Esophagus squamous epithelium (tissue), 5 donors: ENCODE results near the gene CTNNA2. TPM values are rescaled to one million over a fixed set of nuclear protein-coding genes. Genes with fewer than 3 reads are reported as not detected.
"Not testable (repeated sequence)": the region's sequence is repeated elsewhere in the genome, so short reads cannot be mapped to it uniquely, and the experiment has no call there.

ENCODE experiments used
- DNase-seq: peaks from one replicate; lab custom pipeline; 2025; lab: John Stamatoyannopoulos, UW
- H3K27ac ChIP-seq, 4 donors: fragments of 200-600 bp; sonication (generic); one replicate each; pipeline ENCODE4 v1.5.1; 2016 to 2019; ENCODE audit warnings: mild to moderate bottlenecking in 1 of 4
- H3K27me3 ChIP-seq, 4 donors: fragments of 200-600 bp; sonication (generic); 1 replicate in 3 of 4; 2 replicates in 1 of 4; pipeline versions ENCODE4 v1.5.1 to v1.6.0; 2017 to 2021; ENCODE audit warnings: antibody characterized with exemption in 1 of 4
- H3K36me3 ChIP-seq, 3 donors: fragments of 200-600 bp; sonication (generic); one replicate each; pipeline ENCODE4 v1.5.1; 2016 to 2019
- H3K4me1 ChIP-seq, 3 donors: fragments of 200-600 bp; sonication (generic); one replicate each; pipeline ENCODE4 v1.5.1; 2017 to 2019
- H3K4me3 ChIP-seq, 4 donors: fragments of 200-600 bp; sonication (generic); 1 replicate in 3 of 4; 2 replicates in 1 of 4; pipeline ENCODE4 v1.5.1; 2016 to 2019; ENCODE audit warnings: mild to moderate bottlenecking in 2 of 4, moderate library complexity in 1 of 4
- H3K9me3 ChIP-seq, 3 donors: fragments of 200-600 bp; sonication (generic); one replicate each; pipeline ENCODE4 v1.5.1; 2016 to 2019
- POLR2A ChIP-seq, 4 donors: fragments of 450-650 bp; IDR thresholded peaks; one replicate each; pipeline ENCODE4 v1.6.1; 2017; ENCODE audit warnings: antibody characterized with exemption in 4 of 4, mild to moderate bottlenecking in 4 of 4, moderate library complexity in 3 of 4
- WGBS, 2 donors: methylation state at CpG; one replicate each; pipeline ENCODE4 v1.1.5; 2018; 5-methylcytosine and 5-hydroxymethylcytosine counted together
- intact Hi-C: fragments of 100-400 bp; cut with DNase I; formaldehyde crosslinking; loops from one replicate; pipeline ENCODE4 v1.15.0; 2022
- total RNA-seq, 4 donors: library from RNA; depleted of rRNA; stranded (reverse); fragments of >200 nt; gene quantifications; one replicate each; pipeline ENCODE4 v1.1.0, GENCODE V29; 2016
- TF ChIP-seq, protein P1 (sequence below), 6 experiments: fragments of 450-650 bp in 4 of 6; fragments of 200-600 bp in 2 of 6; sonication (generic) in 2 of 6; IDR thresholded peaks; one replicate each; pipeline ENCODE4 v1.5.1; 2016 to 2019; ENCODE audit warnings: antibody characterized with exemption in 6 of 6, mild to moderate bottlenecking in 4 of 6, moderate library complexity in 4 of 6
- donor health status: DM: yes; HTN: yes; CAD: no.

The CTNNA2 gene
- total RNA-seq, 4 donors from 2014 or later = not detected

DNA sequence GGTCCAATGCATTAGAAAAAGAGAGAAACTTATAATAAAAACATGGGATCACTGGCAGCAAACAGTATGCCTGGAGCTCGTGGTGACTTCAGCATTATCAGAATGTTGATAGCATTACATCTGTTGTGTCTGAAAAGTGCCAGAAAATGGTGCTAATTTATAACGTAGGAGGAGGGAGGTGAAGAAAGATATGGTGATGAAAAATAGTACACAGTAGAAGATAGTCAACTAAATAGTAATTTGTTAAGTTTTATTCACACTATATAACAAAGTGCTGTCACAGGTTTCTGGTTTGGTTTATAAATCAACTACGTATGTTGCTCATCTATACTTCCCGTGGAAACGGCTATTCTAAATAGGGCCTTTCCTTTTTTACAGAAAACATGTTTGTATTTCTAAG lies 674.3 kb downstream of the CTNNA2 start:
- Histone ChIP-seq H3K36me3 (no peaks in the 10 kb centered on the region), H3K27ac (no peak overlapping the region), H3K9me3 (peaks cover 0 to 5% (median 0%) of the 10 kb centered on the region in 3 donors), H3K4me1 (no peaks in the 10 kb centered on the region), H3K27me3 (no peaks in the 10 kb centered on the region), H3K4me3 (no peak overlapping the region)
- DNase-seq = no peak
- TF ChIP-seq POLR2A (IDR thresholded peaks at IDR 0.05) = no peak
- TF ChIP-seq, protein P1, sequence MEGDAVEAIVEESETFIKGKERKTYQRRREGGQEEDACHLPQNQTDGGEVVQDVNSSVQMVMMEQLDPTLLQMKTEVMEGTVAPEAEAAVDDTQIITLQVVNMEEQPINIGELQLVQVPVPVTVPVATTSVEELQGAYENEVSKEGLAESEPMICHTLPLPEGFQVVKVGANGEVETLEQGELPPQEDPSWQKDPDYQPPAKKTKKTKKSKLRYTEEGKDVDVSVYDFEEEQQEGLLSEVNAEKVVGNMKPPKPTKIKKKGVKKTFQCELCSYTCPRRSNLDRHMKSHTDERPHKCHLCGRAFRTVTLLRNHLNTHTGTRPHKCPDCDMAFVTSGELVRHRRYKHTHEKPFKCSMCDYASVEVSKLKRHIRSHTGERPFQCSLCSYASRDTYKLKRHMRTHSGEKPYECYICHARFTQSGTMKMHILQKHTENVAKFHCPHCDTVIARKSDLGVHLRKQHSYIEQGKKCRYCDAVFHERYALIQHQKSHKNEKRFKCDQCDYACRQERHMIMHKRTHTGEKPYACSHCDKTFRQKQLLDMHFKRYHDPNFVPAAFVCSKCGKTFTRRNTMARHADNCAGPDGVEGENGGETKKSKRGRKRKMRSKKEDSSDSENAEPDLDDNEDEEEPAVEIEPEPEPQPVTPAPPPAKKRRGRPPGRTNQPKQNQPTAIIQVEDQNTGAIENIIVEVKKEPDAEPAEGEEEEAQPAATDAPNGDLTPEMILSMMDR (IDR thresholded peaks at IDR 0.05) = no peak
- WGBS, 2 donors = 36 to 58% methylated on average over 5 of the region's 5 CpGs
- intact Hi-C loops = no loop called here

GRCh38 chr2:80190166-80190565 lies 677.3 kb downstream of the CTNNA2 start:
- H3K4me1 ChIP-seq = no peaks in the 10 kb centered on the region
- peaks cover 0 to 5% (median 0%) of the 10 kb centered on the region in 3 donors for H3K9me3 ChIP-seq
- no peaks in the 10 kb centered on the region for H3K27me3 ChIP-seq
- no peak overlapping the region for H3K27ac ChIP-seq
- WGBS, 2 donors = 70 to 83% methylated on average over 2 to 5 of the region's 5 CpGs
- DNase-seq = no peak
- no peak overlapping the region for H3K4me3 ChIP-seq
- intact Hi-C loops = no loop called here
- TF ChIP-seq, protein P1 (IDR thresholded peaks at IDR 0.05) = no peak
- no peak for TF ChIP-seq POLR2A (IDR thresholded peaks at IDR 0.05)
- no peaks in the 10 kb centered on the region for H3K36me3 ChIP-seq

DNA sequence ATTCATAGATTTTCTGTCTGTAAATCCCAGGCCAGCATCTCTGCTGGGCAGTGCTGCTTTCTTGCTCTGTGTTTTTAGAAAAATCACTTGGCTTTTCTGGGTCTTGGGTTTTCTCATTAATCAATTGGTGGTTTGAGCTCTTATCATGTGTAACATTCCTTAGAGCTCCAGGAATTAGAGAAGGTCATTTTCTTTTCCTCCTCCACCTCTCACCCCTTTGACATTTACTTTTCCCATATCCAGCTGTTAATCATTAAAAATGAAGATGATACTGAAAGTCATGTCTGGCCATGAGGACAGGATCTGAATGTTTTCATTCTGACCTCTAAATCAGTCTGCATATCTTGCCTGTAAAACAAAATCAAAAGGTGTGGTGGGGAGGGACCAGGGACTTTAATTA lies 680.7 kb downstream of the CTNNA2 start:
- no peaks in the 10 kb centered on the region for H3K27me3 ChIP-seq
- no peaks in the 10 kb centered on the region for H3K36me3 ChIP-seq
- intact Hi-C loops = no loop called here
- DNase-seq = no peak
- no peak overlapping the region for H3K4me3 ChIP-seq
- no peak overlapping the region for H3K27ac ChIP-seq
- no peak for TF ChIP-seq POLR2A (IDR thresholded peaks at IDR 0.05)
- H3K4me1 ChIP-seq = no peaks in the 10 kb centered on the region
- H3K9me3 ChIP-seq = peaks cover 0 to 5% (median 0%) of the 10 kb centered on the region in 3 donors

- Histone ChIP-seq H3K27me3 (no peaks in the 10 kb centered on the region), H3K9me3 (peaks cover 0 to 4% (median 0%) of the 10 kb centered on the region in 3 donors), H3K36me3 (no peaks in the 10 kb centered on the region), H3K4me1 (no peaks in the 10 kb centered on the region), H3K4me3 (no peak overlapping the region), H3K27ac (no peak overlapping the region)
- TF ChIP-seq, protein P1 (IDR thresholded peaks at IDR 0.05) = no peak
- TF ChIP-seq POLR2A (IDR thresholded peaks at IDR 0.05) = no peak
- no peak for DNase-seq
- 24 to 38% methylated on average over 2 of the region's 2 CpGs for WGBS, 2 donors
- intact Hi-C loops = no loop called here
Measured at GRCh38 chr2:80195034-80195433, 682.2 kb downstream of the CTNNA2 start.

DNA sequence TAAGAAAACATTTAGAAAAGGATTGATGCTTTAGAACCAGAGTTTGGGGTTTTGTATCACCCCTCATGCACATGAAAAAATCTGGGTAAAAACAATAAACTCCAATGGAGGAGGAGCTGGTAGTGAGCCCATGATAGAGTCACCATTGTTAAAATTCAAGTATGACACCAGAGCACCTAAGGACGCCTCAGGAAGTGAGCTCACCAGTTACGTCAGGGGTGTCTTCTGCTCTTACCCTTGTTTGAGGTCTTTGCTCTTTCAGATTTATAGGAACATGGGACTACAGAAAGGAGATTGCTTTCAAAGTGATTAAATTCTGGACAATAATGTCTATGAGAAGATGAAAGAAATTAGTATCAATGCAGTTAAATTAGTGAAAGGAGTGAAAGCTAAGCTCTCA lies 685.2 kb downstream of the CTNNA2 start:
- no peak for DNase-seq
- no peak overlapping the region for H3K4me3 ChIP-seq
- no peaks in the 10 kb centered on the region for H3K36me3 ChIP-seq
- WGBS, 2 donors = 74 to 90% methylated on average over 2 of the region's 2 CpGs
- H3K4me1 ChIP-seq = no peaks in the 10 kb centered on the region
- intact Hi-C loops = no loop called here
- H3K27me3 ChIP-seq = no peaks in the 10 kb centered on the region
- H3K9me3 ChIP-seq = peaks cover 0 to under 1% (median 0%) of the 10 kb centered on the region in 3 donors
- no peak overlapping the region for H3K27ac ChIP-seq
- TF ChIP-seq, protein P1 (IDR thresholded peaks at IDR 0.05) = no peak
- no peak for TF ChIP-seq POLR2A (IDR thresholded peaks at IDR 0.05)

GRCh38 chr2:80199504-80199903 lies 686.7 kb downstream of the CTNNA2 start:
- Histone ChIP-seq H3K9me3 (peaks cover 0 to 12% (median 0%) of the 10 kb centered on the region in 3 donors), H3K4me1 (no peaks in the 10 kb centered on the region), H3K27ac (no peak overlapping the region), H3K4me3 (no peak overlapping the region), H3K36me3 (no peaks in the 10 kb centered on the region), H3K27me3 (no peaks in the 10 kb centered on the region)
- no peak for DNase-seq
- TF ChIP-seq POLR2A (IDR thresholded peaks at IDR 0.05) = no peak
- TF ChIP-seq, protein P1 (IDR thresholded peaks at IDR 0.05) = no peak
- intact Hi-C loops = no loop called here

GRCh38 chr2:80203929-80204328 lies 691.1 kb downstream of the CTNNA2 start:
- H3K4me1 ChIP-seq, DNase-seq, H3K36me3 ChIP-seq, H3K27ac ChIP-seq, H3K4me3 ChIP-seq, H3K27me3 ChIP-seq, intact Hi-C loops: not testable (repeated sequence)
- WGBS, 2 donors = 81 to 82% methylated on average over 4 of the region's 4 CpGs
- peaks cover 0 to 12% (median 0%) of the 10 kb centered on the region in 3 donors for H3K9me3 ChIP-seq
